ENCODE results near the gene DSE.

The DSE gene

GRCh38 chr6:116362276-116362675, 8.5 kb upstream of the DSE start:
- ATAC-seq (ENCODE audit: insufficient read depth, low read depth), result no peak
- H3K27ac ChIP-seq (ENCODE audit: low read length), result no peak overlapping the region
- H3K4me3 ChIP-seq (ENCODE audit: low read depth in 1 of 2, low read length in 2 of 2), result no peak overlapping the region
- H3K4me1 ChIP-seq (ENCODE audit: insufficient read depth, low read length), result no peaks in the 10 kb centered on the region
- no peak overlapping the region for H3K9ac ChIP-seq (ENCODE audit: low read depth, low read length)
- no peaks in the 10 kb centered on the region for H3K36me3 ChIP-seq (ENCODE audit: insufficient read depth, low read length)
- TF ChIP-seq EZH2 (IDR thresholded peaks at IDR 0.05; ENCODE audit: borderline replicate concordance, low read depth, low read length, severe bottlenecking) (no peak), CTCF (IDR thresholded peaks at IDR 0.05; ENCODE audit: borderline replicate concordance, extremely low read depth, low read length, poor library complexity, severe bottlenecking) (no peak)
- H2AFZ ChIP-seq (ENCODE audit: low read depth, low read length), result no peak overlapping the region
- no peak overlapping the region for H3K4me2 ChIP-seq (ENCODE audit: insufficient read depth, low read length)
- H3K27me3 ChIP-seq (ENCODE audit: insufficient read depth, low read length, poor library complexity), result no peaks in the 10 kb centered on the region
- H4K20me1 ChIP-seq (ENCODE audit: insufficient read depth, low read length), result no peaks in the 10 kb centered on the region
- H3K79me2 ChIP-seq (ENCODE audit: insufficient read depth, low read length), result no peaks in the 10 kb centered on the region
- H3K9me3 ChIP-seq (ENCODE audit: insufficient read depth, low read length, severe bottlenecking), result no peaks in the 10 kb centered on the region
- no peak for DNase-seq

GRCh38 chr6:116363759-116364158, 7.0 kb upstream of the DSE start:
- TF ChIP-seq EZH2 (IDR thresholded peaks at IDR 0.05; ENCODE audit: borderline replicate concordance, low read depth, low read length, severe bottlenecking), result no peak
- no peak for TF ChIP-seq CTCF (IDR thresholded peaks at IDR 0.05; ENCODE audit: borderline replicate concordance, extremely low read depth, low read length, poor library complexity, severe bottlenecking)
- H3K79me2 ChIP-seq (ENCODE audit: insufficient read depth, low read length), result no peaks in the 10 kb centered on the region
- H3K4me2 ChIP-seq (ENCODE audit: insufficient read depth, low read length), result no peak overlapping the region
- no peaks in the 10 kb centered on the region for H3K9me3 ChIP-seq (ENCODE audit: insufficient read depth, low read length, severe bottlenecking)
- no peaks in the 10 kb centered on the region for H3K27me3 ChIP-seq (ENCODE audit: insufficient read depth, low read length, poor library complexity)
- no peaks in the 10 kb centered on the region for H3K4me1 ChIP-seq (ENCODE audit: insufficient read depth, low read length)
- H3K36me3 ChIP-seq (ENCODE audit: insufficient read depth, low read length), result no peaks in the 10 kb centered on the region
- no peak overlapping the region for H3K4me3 ChIP-seq (ENCODE audit: low read depth in 1 of 2, low read length in 2 of 2)
- H3K9ac ChIP-seq (ENCODE audit: low read depth, low read length), result no peak overlapping the region
- DNase-seq (no peak), ATAC-seq (ENCODE audit: insufficient read depth, low read depth) (no peak)
- no peak overlapping the region for H2AFZ ChIP-seq (ENCODE audit: low read depth, low read length)
- no peak overlapping the region for H3K27ac ChIP-seq (ENCODE audit: low read length)
- no peaks in the 10 kb centered on the region for H4K20me1 ChIP-seq (ENCODE audit: insufficient read depth, low read length)

- Histone ChIP-seq H3K79me2 (ENCODE audit: insufficient read depth, low read length) (no peaks in the 10 kb centered on the region), H3K36me3 (ENCODE audit: insufficient read depth, low read length) (no peaks in the 10 kb centered on the region), H2AFZ (ENCODE audit: low read depth, low read length) (no peak overlapping the region), H3K4me1 (ENCODE audit: insufficient read depth, low read length) (no peaks in the 10 kb centered on the region), H4K20me1 (ENCODE audit: insufficient read depth, low read length) (no peaks in the 10 kb centered on the region), H3K4me2 (ENCODE audit: insufficient read depth, low read length) (no peak overlapping the region), H3K27me3 (ENCODE audit: insufficient read depth, low read length, poor library complexity) (no peaks in the 10 kb centered on the region), H3K27ac (ENCODE audit: low read length) (no peak overlapping the region), H3K9ac (ENCODE audit: low read depth, low read length) (no peak overlapping the region), H3K4me3 (ENCODE audit: low read depth in 1 of 2, low read length in 2 of 2) (no peak overlapping the region), H3K9me3 (ENCODE audit: insufficient read depth, low read length, severe bottlenecking) (no peaks in the 10 kb centered on the region)
- DNase-seq (no peak), ATAC-seq (ENCODE audit: insufficient read depth, low read depth) (no peak)
- TF ChIP-seq EZH2 (IDR thresholded peaks at IDR 0.05; ENCODE audit: borderline replicate concordance, low read depth, low read length, severe bottlenecking) (no peak), CTCF (IDR thresholded peaks at IDR 0.05; ENCODE audit: borderline replicate concordance, extremely low read depth, low read length, poor library complexity, severe bottlenecking) (no peak)
Measured at GRCh38 chr6:116364321-116364720, 6.4 kb upstream of the DSE start.

- Histone ChIP-seq H3K27me3 (ENCODE audit: insufficient read depth, low read length, poor library complexity) (peaks cover 4% of the 10 kb centered on the region), H3K27ac (ENCODE audit: low read length) (no peak overlapping the region), H4K20me1 (ENCODE audit: insufficient read depth, low read length) (no peaks in the 10 kb centered on the region), H3K79me2 (ENCODE audit: insufficient read depth, low read length) (no peaks in the 10 kb centered on the region), H3K9me3 (ENCODE audit: insufficient read depth, low read length, severe bottlenecking) (no peaks in the 10 kb centered on the region), H3K9ac (ENCODE audit: low read depth, low read length) (no peak overlapping the region), H3K4me2 (ENCODE audit: insufficient read depth, low read length) (no peak overlapping the region), H3K4me1 (ENCODE audit: insufficient read depth, low read length) (peaks cover 5% of the 10 kb centered on the region), H2AFZ (ENCODE audit: low read depth, low read length) (no peak overlapping the region), H3K36me3 (ENCODE audit: insufficient read depth, low read length) (no peaks in the 10 kb centered on the region), H3K4me3 (ENCODE audit: low read depth in 1 of 2, low read length in 2 of 2) (no peak overlapping the region)
- DNase-seq, result no peak
- TF ChIP-seq CTCF (IDR thresholded peaks at IDR 0.05; ENCODE audit: borderline replicate concordance, extremely low read depth, low read length, poor library complexity, severe bottlenecking), result no peak
- no peak for TF ChIP-seq EZH2 (IDR thresholded peaks at IDR 0.05; ENCODE audit: borderline replicate concordance, low read depth, low read length, severe bottlenecking)
- ATAC-seq (ENCODE audit: insufficient read depth, low read depth), result no peak
Measured at GRCh38 chr6:116365743-116366142, 5.0 kb upstream of the DSE start.
